GM12891 (cell line): Measurements from ENCODE around the gene VWA2.

Experiments used
- PAX5 ChIP-seq: IDR thresholded peaks from 2 replicates; pipeline ENCODE4 v1.6.1; 2011; ENCODE audit warnings: low read length, moderate library complexity, mild to moderate bottlenecking; ENCODE audit not compliant: insufficient read depth, severe bottlenecking
- POLR2A ChIP-seq: IDR thresholded peaks from 2 replicates; pipeline ENCODE4 v1.6.1; 2011; ENCODE audit warnings: low read depth, low read length, control low read depth
- POLR2AphosphoS5 ChIP-seq: IDR thresholded peaks from 2 replicates; pipeline ENCODE4 v1.6.1; 2011; ENCODE audit warnings: low read depth, low read length, control low read depth
- POU2F2 ChIP-seq: IDR thresholded peaks from 2 replicates; pipeline ENCODE4 v1.6.1; 2011; ENCODE audit warnings: low read depth, mild to moderate bottlenecking, control low read depth, low read length, moderate library complexity
- SPI1 ChIP-seq: IDR thresholded peaks from 2 replicates; pipeline ENCODE4 v1.6.1; 2011; ENCODE audit warnings: low read depth, low read length, control low read depth
- TAF1 ChIP-seq: IDR thresholded peaks from 2 replicates; pipeline ENCODE4 v1.6.1; 2011; ENCODE audit warnings: low read depth, low read length, control low read depth

GRCh38 chr10:114245121-114245791 is 6.2 kb downstream of the VWA2 start:
- TF ChIP-seq POLR2A (no peak), POLR2AphosphoS5 (no peak), TAF1 (no peak), SPI1 (no peak), PAX5 (no peak), POU2F2 (no peak)
